GM21786 (cell line): ENCODE measurements around the gene C1GALT1C1.

ENCODE experiments used
- ATAC-seq: cut with Tn5 transposase; IDR thresholded peaks from one replicate; pipeline ENCODE4 v1.9.1; 2021; ENCODE audit not compliant: unreplicated experiment

Gene C1GALT1C1

GRCh38 chrX:120585702-120586101 is 44.2 kb downstream of the C1GALT1C1 start:
- ATAC-seq: no peak
